Loucy (cell line): ENCODE measurements around the gene RNF135.

Source experiments
- H2AFZ ChIP-seq: fragments of 200-600 bp; sonication (generic); 2 replicates; pipeline ENCODE4 v1.6.0; 2016; ENCODE audit warnings: antibody characterized with exemption, mild to moderate bottlenecking, low read length, moderate library complexity
- H3F3A ChIP-seq: fragments of 200-600 bp; 2 replicates; pipeline ENCODE4 v1.6.0; 2016; ENCODE audit warnings: antibody characterized with exemption, low read depth, mild to moderate bottlenecking
- H3K27me3 ChIP-seq: fragments of 200-600 bp; sonication (generic); 2 replicates; pipeline ENCODE4 v1.6.1; 2014; ENCODE audit warnings: low read length, mild to moderate bottlenecking; ENCODE audit not compliant: insufficient read depth, poor library complexity, severe bottlenecking
- H3K36me3 ChIP-seq: fragments of 200-600 bp; sonication (generic); 2 replicates; pipeline ENCODE4 v1.6.1; 2016; ENCODE audit warnings: low read length; ENCODE audit not compliant: insufficient read depth
- H3K4me1 ChIP-seq: fragments of 200-600 bp; sonication (generic); 2 replicates; pipeline ENCODE4 v1.5.1; 2014; ENCODE audit warnings: low read length, mild to moderate bottlenecking; ENCODE audit not compliant: insufficient read depth, poor library complexity, severe bottlenecking
- H3K4me2 ChIP-seq: fragments of 200-600 bp; sonication (generic); 2 replicates; pipeline ENCODE4 v1.6.0; 2014; ENCODE audit warnings: antibody characterized with exemption, low read length, low read depth, mild to moderate bottlenecking; ENCODE audit not compliant: poor library complexity, severe bottlenecking
- H3K4me3 ChIP-seq: fragments of 200-600 bp; sonication (generic); 2 replicates; pipeline ENCODE4 v1.5.1; 2014; ENCODE audit warnings: low read length, mild to moderate bottlenecking, mixed read lengths; ENCODE audit not compliant: poor library complexity, severe bottlenecking
- H3K79me2 ChIP-seq: fragments of 200-600 bp; sonication (generic); 2 replicates; pipeline ENCODE4 v1.6.1; 2014; ENCODE audit warnings: low read length; ENCODE audit not compliant: insufficient read depth
- H3K9ac ChIP-seq: fragments of 200-600 bp; sonication (generic); 2 replicates; pipeline ENCODE4 v1.6.0; 2014; ENCODE audit warnings: mild to moderate bottlenecking, low read depth, low read length, moderate library complexity; ENCODE audit not compliant: poor library complexity, severe bottlenecking
- H3K9me2 ChIP-seq: fragments of 200-600 bp; sonication (generic); replicated peaks from 2 replicates; pipeline ENCODE4 v1.6.1; 2016; ENCODE audit warnings: low read depth, low read length, mixed read lengths
- H3K9me3 ChIP-seq: fragments of 200-600 bp; sonication (generic); 2 replicates; pipeline ENCODE4 v1.6.1; 2014; ENCODE audit warnings: mild to moderate bottlenecking, antibody characterized with exemption, low read length, low read depth; ENCODE audit not compliant: insufficient read depth
- H4K20me1 ChIP-seq: fragments of 200-600 bp; sonication (generic); 2 replicates; pipeline ENCODE4 v1.6.0; 2014; ENCODE audit warnings: antibody characterized with exemption, low read length, mild to moderate bottlenecking; ENCODE audit not compliant: insufficient read depth, poor library complexity, severe bottlenecking
- EZH2phosphoT487 ChIP-seq: fragments of 200-600 bp; IDR thresholded peaks from 2 replicates; pipeline ENCODE4 v1.6.1; 2018; ENCODE audit warnings: antibody characterized with exemption, mild to moderate bottlenecking, moderate library complexity, borderline replicate concordance
- TF ChIP-seq, protein P1 (sequence below): fragments of 200-600 bp; sonication (generic); conservative IDR thresholded peaks from 2 replicates; pipeline ENCODE4 v1.5.1; 2014; ENCODE audit warnings: mild to moderate bottlenecking, antibody characterized with exemption, low read length

The RNF135 gene

GRCh38 chr17:30924341-30924740 is 46.5 kb upstream of the RNF135 start:
- Histone ChIP-seq H4K20me1 (no peaks in the 10 kb centered on the region), H3K9me3 (no peaks in the 10 kb centered on the region), H2AFZ (no peak overlapping the region), H3K9ac (no peak overlapping the region), H3K4me2 (no peak overlapping the region), H3K9me2 (no peaks in the 10 kb centered on the region), H3K4me3 (no peak overlapping the region), H3F3A (no peaks in the 10 kb centered on the region), H3K36me3 (no peaks in the 10 kb centered on the region), H3K27me3 (no peaks in the 10 kb centered on the region), H3K4me1 (no peaks in the 10 kb centered on the region), H3K79me2 (no peaks in the 10 kb centered on the region)
- no peak for TF ChIP-seq EZH2phosphoT487
- TF ChIP-seq, protein P1, sequence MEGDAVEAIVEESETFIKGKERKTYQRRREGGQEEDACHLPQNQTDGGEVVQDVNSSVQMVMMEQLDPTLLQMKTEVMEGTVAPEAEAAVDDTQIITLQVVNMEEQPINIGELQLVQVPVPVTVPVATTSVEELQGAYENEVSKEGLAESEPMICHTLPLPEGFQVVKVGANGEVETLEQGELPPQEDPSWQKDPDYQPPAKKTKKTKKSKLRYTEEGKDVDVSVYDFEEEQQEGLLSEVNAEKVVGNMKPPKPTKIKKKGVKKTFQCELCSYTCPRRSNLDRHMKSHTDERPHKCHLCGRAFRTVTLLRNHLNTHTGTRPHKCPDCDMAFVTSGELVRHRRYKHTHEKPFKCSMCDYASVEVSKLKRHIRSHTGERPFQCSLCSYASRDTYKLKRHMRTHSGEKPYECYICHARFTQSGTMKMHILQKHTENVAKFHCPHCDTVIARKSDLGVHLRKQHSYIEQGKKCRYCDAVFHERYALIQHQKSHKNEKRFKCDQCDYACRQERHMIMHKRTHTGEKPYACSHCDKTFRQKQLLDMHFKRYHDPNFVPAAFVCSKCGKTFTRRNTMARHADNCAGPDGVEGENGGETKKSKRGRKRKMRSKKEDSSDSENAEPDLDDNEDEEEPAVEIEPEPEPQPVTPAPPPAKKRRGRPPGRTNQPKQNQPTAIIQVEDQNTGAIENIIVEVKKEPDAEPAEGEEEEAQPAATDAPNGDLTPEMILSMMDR, result no peak

- Histone ChIP-seq H3K9me2 (no peaks in the 10 kb centered on the region), H3K9me3 (no peaks in the 10 kb centered on the region), H3K4me2 (no peak overlapping the region), H3K9ac (no peak overlapping the region), H4K20me1 (no peaks in the 10 kb centered on the region), H2AFZ (no peak overlapping the region), H3K4me1 (no peaks in the 10 kb centered on the region), H3K36me3 (no peaks in the 10 kb centered on the region), H3K79me2 (no peaks in the 10 kb centered on the region), H3K27me3 (no peaks in the 10 kb centered on the region), H3F3A (no peaks in the 10 kb centered on the region), H3K4me3 (no peak overlapping the region)
- no peak for TF ChIP-seq EZH2phosphoT487
- TF ChIP-seq, protein P1, result no peak
Measured at GRCh38 chr17:30926516-30926915, 44.3 kb upstream of the RNF135 start.

DNA sequence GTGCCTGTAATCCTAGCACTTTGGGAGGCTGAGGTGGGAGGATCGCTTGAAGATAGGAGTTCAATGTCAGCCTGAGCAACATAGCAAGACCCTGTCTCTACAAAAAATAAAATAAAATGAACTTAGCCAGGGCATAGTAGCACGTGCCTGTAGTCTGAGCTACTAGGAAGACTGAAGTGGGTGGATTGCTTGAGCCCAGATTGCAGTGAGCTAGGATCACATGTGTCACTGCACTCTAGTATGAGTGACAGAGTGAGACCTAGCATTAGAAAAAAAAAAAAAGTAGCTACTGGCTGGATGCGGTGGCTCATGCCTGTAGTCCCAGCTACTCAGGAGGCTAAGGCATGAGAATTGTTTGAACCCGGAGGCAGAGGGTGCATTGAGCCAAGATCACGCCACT is 43.1 kb upstream of the RNF135 start:
- TF ChIP-seq EZH2phosphoT487, result no peak
- TF ChIP-seq, protein P1, result no peak
- Histone ChIP-seq H3K4me3 (no peak overlapping the region), H3K9me2 (no peaks in the 10 kb centered on the region), H2AFZ (no peak overlapping the region), H3K36me3 (no peaks in the 10 kb centered on the region), H4K20me1 (no peaks in the 10 kb centered on the region), H3K79me2 (no peaks in the 10 kb centered on the region), H3K4me2 (no peak overlapping the region), H3K9ac (no peak overlapping the region), H3F3A (no peaks in the 10 kb centered on the region), H3K4me1 (no peaks in the 10 kb centered on the region), H3K9me3 (no peaks in the 10 kb centered on the region), H3K27me3 (no peaks in the 10 kb centered on the region)
